ENCODE measurements around the gene GADD45B. TPM values are rescaled to one million over a fixed set of nuclear protein-coding genes. Genes with fewer than 3 reads are reported as not detected.

The GADD45B gene
- polyA plus RNA-seq, 3 donors = 67.4 to 505 (median 76.2) TPM

- Histone ChIP-seq H3K79me2 (ENCODE audit: insufficient read depth, low read length) (peaks cover 76% of the 10 kb centered on the region), H3K4me2 (replicated peaks; ENCODE audit: extremely low read depth, low read length, poor library complexity, severe bottlenecking) (no peak overlapping the region), H3K9me3 (replicated peaks in 1 of 2; ENCODE audit: control insufficient read depth in 1 of 2, insufficient read depth in 1 of 2, low read length in 2 of 2) (no peaks in the 10 kb centered on the region), H3K4me1 (ENCODE audit: control insufficient read depth in 1 of 2, insufficient read depth in 2 of 2, low read length in 2 of 2) (no peaks in the 10 kb centered on the region), H3K9ac (ENCODE audit: insufficient read depth, low read length, poor library complexity, severe bottlenecking) (no peak overlapping the region), H3K36me3 (replicated peaks in 1 of 2; ENCODE audit: control insufficient read depth in 1 of 2, insufficient read depth in 2 of 2, low read length in 2 of 2) (peaks cover 35 to 50% of the 10 kb centered on the region in 2 donors), H3K4me3 (replicated peaks in 1 of 3; ENCODE audit: low read depth in 2 of 3, low read length in 3 of 3) (no peak overlapping the region), H4K20me1 (ENCODE audit: insufficient read depth, low read length) (no peaks in the 10 kb centered on the region), H2AFZ (ENCODE audit: insufficient read depth, low read depth, low read length, poor library complexity, severe bottlenecking) (no peak overlapping the region), H3K27me3 (ENCODE audit: control insufficient read depth in 2 of 2, insufficient read depth in 2 of 2, low read length in 2 of 2) (no peaks in the 10 kb centered on the region), H3K27ac (ENCODE audit: low read depth in 1 of 2, low read length in 2 of 2) (no peak overlapping the region)
- intact Hi-C loops (cut with micrococcal nuclease) = no loop called here
- DNase-seq = no peak
- peaks cover 9% of the 10 kb centered on the region for H3K4me1 Mint-ChIP-seq
- peaks cover 35 to 63% of the 10 kb centered on the region in 2 donors for H3K36me3 Mint-ChIP-seq
- H3K27ac Mint-ChIP-seq = no peak overlapping the region
- no peak overlapping the region for H3K4me3 Mint-ChIP-seq
- H3K27me3 Mint-ChIP-seq (ENCODE audit: low read depth in 3 of 3) = peaks cover 0 to 2% (median 0%) of the 10 kb centered on the region in 3 donors
- no peaks in the 10 kb centered on the region for H3K9me3 Mint-ChIP-seq
- 96% methylated on average over 17 of the region's 22 CpGs for WGBS (ENCODE audit: insufficient coverage)
- no peak for TF ChIP-seq CTCF (IDR thresholded peaks at IDR 0.05)
Measured at GRCh38 chr19:2443116-2443784, 32.7 kb upstream of the GADD45B start.

GRCh38 chr19:2443785-2444182, 32.1 kb upstream of the GADD45B start:
- Histone ChIP-seq H3K79me2 (ENCODE audit: insufficient read depth, low read length) (peaks cover 80% of the 10 kb centered on the region), H2AFZ (ENCODE audit: insufficient read depth, low read depth, low read length, poor library complexity, severe bottlenecking) (no peak overlapping the region), H3K36me3 (replicated peaks in 1 of 2; ENCODE audit: control insufficient read depth in 1 of 2, insufficient read depth in 2 of 2, low read length in 2 of 2) (peaks cover 33 to 48% of the 10 kb centered on the region in 2 donors), H3K9ac (ENCODE audit: insufficient read depth, low read length, poor library complexity, severe bottlenecking) (no peak overlapping the region), H3K4me3 (replicated peaks in 1 of 3; ENCODE audit: low read depth in 2 of 3, low read length in 3 of 3) (no peak overlapping the region), H3K27ac (ENCODE audit: low read depth in 1 of 2, low read length in 2 of 2) (no peak overlapping the region), H3K4me2 (replicated peaks; ENCODE audit: extremely low read depth, low read length, poor library complexity, severe bottlenecking) (no peak overlapping the region), H3K9me3 (replicated peaks in 1 of 2; ENCODE audit: control insufficient read depth in 1 of 2, insufficient read depth in 1 of 2, low read length in 2 of 2) (no peaks in the 10 kb centered on the region), H3K4me1 (ENCODE audit: control insufficient read depth in 1 of 2, insufficient read depth in 2 of 2, low read length in 2 of 2) (no peaks in the 10 kb centered on the region), H3K27me3 (ENCODE audit: control insufficient read depth in 2 of 2, insufficient read depth in 2 of 2, low read length in 2 of 2) (no peaks in the 10 kb centered on the region), H4K20me1 (ENCODE audit: insufficient read depth, low read length) (no peaks in the 10 kb centered on the region)
- peaks cover 0 to 2% (median 0%) of the 10 kb centered on the region in 3 donors for H3K27me3 Mint-ChIP-seq (ENCODE audit: low read depth in 3 of 3)
- intact Hi-C loops (cut with micrococcal nuclease) = no loop called here
- no peak for TF ChIP-seq CTCF (IDR thresholded peaks at IDR 0.05)
- peaks cover 35 to 61% of the 10 kb centered on the region in 2 donors for H3K36me3 Mint-ChIP-seq
- WGBS (ENCODE audit: insufficient coverage) = 99% methylated on average over 15 of the region's 17 CpGs
- no peaks in the 10 kb centered on the region for H3K9me3 Mint-ChIP-seq
- no peak overlapping the region for H3K27ac Mint-ChIP-seq
- no peak overlapping the region for H3K4me3 Mint-ChIP-seq
- no peak for DNase-seq
- H3K4me1 Mint-ChIP-seq = peaks cover 9% of the 10 kb centered on the region

Data from CD14-positive monocyte (primary cell).